Spleen (tissue), 7 donors: ENCODE results near the gene DUSP28.

ENCODE experiments used
- POLR2A ChIP-seq, 3 donors: fragments of 450-650 bp; IDR thresholded peaks; one replicate each; pipeline ENCODE4 v1.5.1; 2017; ENCODE audit warnings: antibody characterized with exemption in 3 of 3, mild to moderate bottlenecking in 1 of 3
- POLR2AphosphoS5 ChIP-seq, 3 donors: sonication (generic); formaldehyde crosslinking; IDR thresholded peaks; one replicate each; pipeline ENCODE4 v1.5.1; 2017; ENCODE audit warnings: antibody characterized with exemption in 3 of 3
- TF ChIP-seq, protein P1 (sequence below), 11 experiments: fragments of 200-600 bp in 7 of 11; fragments of 450-650 bp in 4 of 11; sonication (generic) in 4 of 11; IDR thresholded peaks in 8 of 11; conservative IDR thresholded peaks in 3 of 11; 1 replicate in 7 of 11; 2 replicates in 4 of 11; pipeline versions ENCODE4 v1.4.0 to v1.8.0; 2016 to 2021; ENCODE audit warnings: antibody characterized with exemption in 11 of 11, inconsistent platforms in 4 of 11, mild to moderate bottlenecking in 1 of 11
- donor health status: DM: no; HTN: no; CAD: no; lungs with moderate emphysema.
- donor health status: DM: no; HTN: no; CAD: no.
- donor health status: DM: no; HTN: no; CAD: no.

- TF ChIP-seq, protein P1, sequence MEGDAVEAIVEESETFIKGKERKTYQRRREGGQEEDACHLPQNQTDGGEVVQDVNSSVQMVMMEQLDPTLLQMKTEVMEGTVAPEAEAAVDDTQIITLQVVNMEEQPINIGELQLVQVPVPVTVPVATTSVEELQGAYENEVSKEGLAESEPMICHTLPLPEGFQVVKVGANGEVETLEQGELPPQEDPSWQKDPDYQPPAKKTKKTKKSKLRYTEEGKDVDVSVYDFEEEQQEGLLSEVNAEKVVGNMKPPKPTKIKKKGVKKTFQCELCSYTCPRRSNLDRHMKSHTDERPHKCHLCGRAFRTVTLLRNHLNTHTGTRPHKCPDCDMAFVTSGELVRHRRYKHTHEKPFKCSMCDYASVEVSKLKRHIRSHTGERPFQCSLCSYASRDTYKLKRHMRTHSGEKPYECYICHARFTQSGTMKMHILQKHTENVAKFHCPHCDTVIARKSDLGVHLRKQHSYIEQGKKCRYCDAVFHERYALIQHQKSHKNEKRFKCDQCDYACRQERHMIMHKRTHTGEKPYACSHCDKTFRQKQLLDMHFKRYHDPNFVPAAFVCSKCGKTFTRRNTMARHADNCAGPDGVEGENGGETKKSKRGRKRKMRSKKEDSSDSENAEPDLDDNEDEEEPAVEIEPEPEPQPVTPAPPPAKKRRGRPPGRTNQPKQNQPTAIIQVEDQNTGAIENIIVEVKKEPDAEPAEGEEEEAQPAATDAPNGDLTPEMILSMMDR (IDR thresholded peaks at IDR 0.05 in 8 of 11, conservative IDR thresholded peaks at IDR 0.05 in 3 of 11), result no peak
- TF ChIP-seq POLR2A (IDR thresholded peaks at IDR 0.05) (no peak), POLR2AphosphoS5 (IDR thresholded peaks at IDR 0.05) (no peak)
Measured at GRCh38 chr2:240593703-240594451, 33.7 kb downstream of the DUSP28 start.
